Measurements from ENCODE around the gene VCAN.

The VCAN gene

DNA sequence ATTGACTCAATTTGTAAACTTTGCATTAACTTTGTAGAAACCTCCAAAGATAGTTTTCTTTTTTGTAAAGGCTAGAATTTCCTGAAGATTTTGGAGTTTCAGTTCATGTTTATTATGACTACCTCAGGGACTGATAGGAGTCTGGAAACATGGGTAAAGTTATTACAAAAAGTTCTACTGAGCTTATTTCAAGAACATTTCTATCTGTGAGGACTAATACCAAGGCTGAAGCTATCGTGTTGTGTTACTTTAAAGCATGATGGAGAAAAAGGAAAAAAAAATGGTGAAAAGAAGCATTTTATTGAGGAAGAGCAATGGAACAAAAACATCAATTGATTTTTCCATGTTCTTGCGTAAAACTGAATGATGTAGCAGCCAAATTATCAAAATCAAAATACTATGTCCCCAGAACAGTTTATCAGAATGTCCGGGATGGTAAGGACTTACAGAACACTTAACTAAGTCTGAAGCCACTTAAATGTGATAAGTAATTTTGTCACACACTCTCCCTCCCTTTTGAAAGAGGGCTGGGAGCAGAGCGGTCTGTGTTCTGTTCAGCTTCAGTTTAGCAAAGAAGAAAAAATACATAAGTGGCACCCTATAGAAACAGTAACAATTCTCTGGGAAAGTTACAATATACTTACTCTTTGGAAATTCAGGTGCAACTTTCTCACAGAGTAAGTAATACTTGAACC is 25.1 kb upstream of the VCAN start:
- Mint-ChIP-seq H3K9me3 (peaks cover 0 to 2% of the 10 kb centered on the region in 2 donors), H3K4me3 (no peak overlapping the region), H3K36me3 (ENCODE audit: insufficient read depth) (no peaks in the 10 kb centered on the region), H3K27me3 (peaks cover 0 to 8% of the 10 kb centered on the region in 2 donors), H3K4me1 (ENCODE audit: low read depth in 2 of 2) (no peaks in the 10 kb centered on the region), H3K27ac (no peak overlapping the region)
- DNase-seq (no peak), ATAC-seq (replicated peaks) (no peak)

DNA sequence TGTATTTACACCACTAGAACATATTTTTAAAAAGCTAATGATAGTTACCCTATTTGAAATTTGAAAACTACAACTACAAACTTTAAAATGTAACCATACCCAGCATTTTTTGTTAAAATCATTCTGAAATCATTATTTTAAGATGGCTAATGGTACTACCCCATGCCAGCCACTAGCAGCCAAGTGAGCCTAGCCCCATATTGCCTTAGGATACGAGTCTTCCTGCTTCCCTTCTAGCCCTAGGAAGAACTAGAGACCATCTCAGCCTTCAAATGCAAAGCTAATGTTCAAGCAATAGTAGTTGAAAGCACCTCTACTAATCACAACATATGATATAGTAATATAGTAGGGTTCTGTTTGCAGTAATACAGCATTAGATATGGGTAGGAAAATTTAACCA is 24.0 kb upstream of the VCAN start:
- H3K36me3 Mint-ChIP-seq (ENCODE audit: insufficient read depth), result no peaks in the 10 kb centered on the region
- H3K4me3 Mint-ChIP-seq, result no peak overlapping the region
- ATAC-seq (replicated peaks) (no peak), DNase-seq (no peak)
- H3K4me1 Mint-ChIP-seq (ENCODE audit: low read depth in 2 of 2), result no peaks in the 10 kb centered on the region
- H3K27me3 Mint-ChIP-seq, result peaks cover 0 to 16% of the 10 kb centered on the region in 2 donors
- H3K9me3 Mint-ChIP-seq, result peaks cover 2% of the 10 kb centered on the region in 2 donors
- H3K27ac Mint-ChIP-seq, result no peak overlapping the region

DNA sequence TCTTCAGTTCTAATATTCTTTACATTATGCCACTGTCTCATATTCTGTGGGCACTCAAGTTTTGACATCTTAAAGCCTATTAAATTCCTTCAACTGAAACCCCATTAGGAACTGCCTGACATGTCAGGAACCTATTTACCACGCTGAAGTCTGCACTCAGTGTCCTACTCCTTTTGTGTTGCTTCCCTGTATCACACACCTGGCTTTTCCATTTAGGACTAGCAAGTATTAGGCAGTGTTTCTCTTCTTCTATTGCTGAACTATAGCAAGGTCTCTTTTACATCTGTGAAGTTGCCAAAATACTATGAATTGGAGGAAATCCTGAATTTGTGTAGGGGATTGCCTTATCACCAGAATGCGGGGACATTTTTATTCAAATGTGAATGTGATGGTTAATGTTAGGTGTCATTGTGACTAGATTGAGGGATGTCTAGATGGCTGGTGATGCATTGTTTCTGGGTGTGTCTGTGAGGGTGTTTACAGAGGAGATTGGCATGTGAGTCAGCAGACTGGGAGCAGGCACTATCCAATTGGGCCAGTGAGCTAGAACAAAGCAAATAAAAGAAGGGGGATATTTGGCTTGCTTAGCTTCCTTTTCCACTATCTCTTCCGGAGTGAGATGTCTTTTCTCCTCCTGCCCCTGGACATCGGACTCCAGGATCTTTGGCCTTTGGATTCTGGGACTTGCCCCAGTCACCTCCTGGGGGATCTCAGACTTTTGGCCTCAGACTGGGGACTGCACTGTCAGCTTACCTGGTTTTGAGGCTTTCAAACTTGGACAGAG is 21.2 kb upstream of the VCAN start:
- Mint-ChIP-seq H3K36me3 (ENCODE audit: insufficient read depth) (no peaks in the 10 kb centered on the region), H3K4me3 (no peak overlapping the region), H3K9me3 (peaks cover 5 to 18% of the 10 kb centered on the region in 2 donors), H3K27me3 (peaks cover 0 to 18% of the 10 kb centered on the region in 2 donors), H3K4me1 (ENCODE audit: low read depth in 2 of 2) (no peaks in the 10 kb centered on the region), H3K27ac (no peak overlapping the region)
- no peak for ATAC-seq (replicated peaks)
- no peak for DNase-seq

DNA sequence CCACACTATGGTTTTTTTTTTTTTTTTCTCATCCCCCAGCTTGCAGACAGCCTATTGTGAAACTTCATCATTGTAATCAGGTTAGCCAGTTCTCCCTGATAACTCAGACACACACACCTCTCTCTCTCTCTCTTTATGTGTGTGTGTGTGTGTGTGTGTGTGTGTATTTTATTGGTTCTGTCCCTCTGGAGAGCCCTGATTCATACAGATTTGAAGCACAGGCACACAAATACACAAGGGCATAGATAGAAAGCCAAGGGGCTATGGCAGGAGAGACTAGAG is 20.6 kb upstream of the VCAN start:
- no peaks in the 10 kb centered on the region for H3K4me1 Mint-ChIP-seq (ENCODE audit: low read depth in 2 of 2)
- H3K4me3 Mint-ChIP-seq, result no peak overlapping the region
- no peak overlapping the region for H3K27ac Mint-ChIP-seq
- ATAC-seq (replicated peaks) (no peak), DNase-seq (no peak)
- H3K27me3 Mint-ChIP-seq, result peaks cover 0 to 18% of the 10 kb centered on the region in 2 donors
- no peaks in the 10 kb centered on the region for H3K36me3 Mint-ChIP-seq (ENCODE audit: insufficient read depth)
- H3K9me3 Mint-ChIP-seq, result peaks cover 5 to 18% of the 10 kb centered on the region in 2 donors

GRCh38 chr5:83451955-83452354 is 19.6 kb upstream of the VCAN start:
- H3K4me1 Mint-ChIP-seq (ENCODE audit: low read depth in 2 of 2), result no peaks in the 10 kb centered on the region

DNA sequence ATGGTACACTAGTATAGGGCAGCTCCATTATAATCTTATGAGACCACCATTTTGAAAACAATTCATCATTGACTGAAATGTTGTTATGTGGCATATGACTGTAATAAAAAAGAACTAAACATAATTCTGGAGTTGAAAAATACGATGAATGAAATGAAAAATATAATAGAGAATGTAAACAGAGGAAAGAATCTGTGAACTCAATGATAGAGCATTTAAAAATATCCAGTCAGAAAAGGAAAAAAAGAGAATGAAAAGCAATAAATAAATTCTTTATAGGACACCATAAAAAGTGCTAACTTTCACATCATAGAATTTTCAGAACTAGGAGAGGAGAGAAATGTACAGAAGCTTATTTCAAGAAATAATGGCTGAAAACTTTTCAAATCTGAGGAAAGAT is 17.6 kb upstream of the VCAN start:
- no peaks in the 10 kb centered on the region for H3K4me1 Mint-ChIP-seq (ENCODE audit: low read depth in 2 of 2)
- H3K4me3 Mint-ChIP-seq, result no peak overlapping the region
- H3K27me3 Mint-ChIP-seq, result peaks cover 0 to 18% of the 10 kb centered on the region in 2 donors
- H3K27ac Mint-ChIP-seq, result no peak overlapping the region
- H3K9me3 Mint-ChIP-seq, result peaks cover 7 to 18% of the 10 kb centered on the region in 2 donors
- no peak for DNase-seq
- no peaks in the 10 kb centered on the region for H3K36me3 Mint-ChIP-seq (ENCODE audit: insufficient read depth)
- no peak for ATAC-seq (replicated peaks)

More at GRCh38 chr5:83451955-83452354, 19.6 kb upstream of the VCAN start:
- DNase-seq (no peak), ATAC-seq (replicated peaks) (no peak)
- Mint-ChIP-seq H3K36me3 (ENCODE audit: insufficient read depth) (no peaks in the 10 kb centered on the region), H3K9me3 (peaks cover 7 to 18% of the 10 kb centered on the region in 2 donors), H3K27me3 (peaks cover 0 to 18% of the 10 kb centered on the region in 2 donors), H3K4me3 (no peak overlapping the region), H3K27ac (no peak overlapping the region)

GRCh38 chr5:83464261-83464660 is 7.3 kb upstream of the VCAN start:
- Mint-ChIP-seq H3K4me1 (ENCODE audit: low read depth in 2 of 2) (no peaks in the 10 kb centered on the region), H3K9me3 (peaks cover 4 to 7% of the 10 kb centered on the region in 2 donors), H3K36me3 (ENCODE audit: insufficient read depth) (no peaks in the 10 kb centered on the region), H3K27ac (no peak overlapping the region), H3K4me3 (no peak overlapping the region), H3K27me3 (peaks cover 0 to 40% of the 10 kb centered on the region in 2 donors)
- ATAC-seq (replicated peaks) (no peak), DNase-seq (no peak)

DNA sequence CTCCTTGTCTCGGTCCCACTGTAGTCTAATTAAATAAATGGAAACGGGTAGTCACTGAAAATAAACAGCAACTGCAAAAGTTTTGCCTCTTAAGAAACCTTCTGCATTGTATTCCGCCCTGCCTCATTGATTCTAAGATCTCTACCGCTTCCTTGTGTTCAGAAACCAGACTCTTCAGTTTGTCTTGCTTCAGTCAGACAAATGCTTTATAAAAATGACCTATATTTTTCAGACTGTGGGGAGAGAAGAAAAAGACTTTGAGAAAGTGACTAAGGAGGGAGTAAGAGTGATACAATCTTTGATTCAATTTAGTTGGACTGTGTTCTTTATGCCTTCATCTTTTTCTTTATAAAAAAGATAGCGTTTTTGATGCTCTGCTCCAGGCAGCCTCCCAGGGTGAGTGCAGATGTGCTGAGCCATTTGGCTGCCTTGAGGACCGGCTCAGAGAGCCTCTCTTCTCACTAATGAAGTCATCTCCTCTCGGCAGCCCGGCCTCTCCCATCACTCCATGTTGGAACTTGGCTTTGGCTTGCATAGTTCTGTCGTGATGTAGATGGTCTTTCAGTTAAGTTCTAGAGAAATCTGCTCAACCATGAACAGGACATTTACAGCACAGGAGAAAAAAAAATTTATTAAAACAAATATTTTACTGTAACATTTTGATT is 4.0 kb upstream of the VCAN start:
- no peak for DNase-seq
- H3K4me1 Mint-ChIP-seq (ENCODE audit: low read depth in 2 of 2), result peaks cover 0 to 5% of the 10 kb centered on the region in 2 donors
- H3K27ac Mint-ChIP-seq, result no peak overlapping the region
- no peaks in the 10 kb centered on the region for H3K36me3 Mint-ChIP-seq (ENCODE audit: insufficient read depth)
- no peak overlapping the region for H3K4me3 Mint-ChIP-seq
- peaks cover 21 to 63% of the 10 kb centered on the region in 2 donors for H3K27me3 Mint-ChIP-seq
- no peak for ATAC-seq (replicated peaks)
- peaks cover 4 to 7% of the 10 kb centered on the region in 2 donors for H3K9me3 Mint-ChIP-seq

GRCh38 chr5:83469075-83469474 is 2.5 kb upstream of the VCAN start:
- peaks cover 9 to 15% of the 10 kb centered on the region in 2 donors for H3K4me1 Mint-ChIP-seq (ENCODE audit: low read depth in 2 of 2)
- H3K27me3 Mint-ChIP-seq, result peaks cover 37 to 73% of the 10 kb centered on the region in 2 donors
- DNase-seq (no peak), ATAC-seq (replicated peaks) (no peak)
- H3K27ac Mint-ChIP-seq, result no peak overlapping the region
- H3K4me3 Mint-ChIP-seq, result no peak overlapping the region
- H3K9me3 Mint-ChIP-seq, result peaks cover under 1 to 3% of the 10 kb centered on the region in 2 donors
- H3K36me3 Mint-ChIP-seq (ENCODE audit: insufficient read depth), result no peaks in the 10 kb centered on the region

GRCh38 chr5:83470526-83471404 is 779 bp upstream of the VCAN start:
- no peak for ATAC-seq (replicated peaks)
- H3K27ac Mint-ChIP-seq, result no peak overlapping the region

GRCh38 chr5:83472213-83472507 is 616 bp downstream of the VCAN start:
- no peak overlapping the region for H3K27ac Mint-ChIP-seq
- DNase-seq (no peak), ATAC-seq (replicated peaks) (no peak)
- peaks cover 57 to 82% of the 10 kb centered on the region in 2 donors for H3K27me3 Mint-ChIP-seq
- no peaks in the 10 kb centered on the region for H3K9me3 Mint-ChIP-seq
- no peaks in the 10 kb centered on the region for H3K36me3 Mint-ChIP-seq (ENCODE audit: insufficient read depth)
- H3K4me3 Mint-ChIP-seq, result peak overlapping the region; percentile 41 to 87
- peaks cover 17 to 19% of the 10 kb centered on the region in 2 donors for H3K4me1 Mint-ChIP-seq (ENCODE audit: low read depth in 2 of 2)

More at GRCh38 chr5:83470526-83471404, 779 bp upstream of the VCAN start:
- no peak for DNase-seq
- H3K27me3 Mint-ChIP-seq, result peaks cover 50 to 79% of the 10 kb centered on the region in 2 donors
- no peaks in the 10 kb centered on the region for H3K9me3 Mint-ChIP-seq
- peaks cover 17 to 19% of the 10 kb centered on the region in 2 donors for H3K4me1 Mint-ChIP-seq (ENCODE audit: low read depth in 2 of 2)
- no peaks in the 10 kb centered on the region for H3K36me3 Mint-ChIP-seq (ENCODE audit: insufficient read depth)
- no peak overlapping the region for H3K4me3 Mint-ChIP-seq

- no peaks in the 10 kb centered on the region for H3K36me3 Mint-ChIP-seq (ENCODE audit: insufficient read depth)
- H3K4me1 Mint-ChIP-seq (ENCODE audit: low read depth in 2 of 2), result peaks cover 17 to 19% of the 10 kb centered on the region in 2 donors
- H3K27ac Mint-ChIP-seq, result no peak overlapping the region
- H3K9me3 Mint-ChIP-seq, result no peaks in the 10 kb centered on the region
- H3K27me3 Mint-ChIP-seq, result peaks cover 57 to 76% of the 10 kb centered on the region in 2 donors
- no peak for DNase-seq
- ATAC-seq (replicated peaks), result peak; percentile 50
- peak overlapping the region; percentile 76 to 87 for H3K4me3 Mint-ChIP-seq
These were observed 1.2 kb downstream of the VCAN start for GRCh38 chr5:83472508-83473345.
